ENCODE measurements around the gene CATSPERB.

- TF ChIP-seq ATF2 (CRISPR knock-in tag; IDR thresholded peaks at IDR 0.05) (no peak), POLR2AphosphoS5 (IDR thresholded peaks at IDR 0.05; ENCODE audit: control insufficient read depth, insufficient read depth, low read depth, low read length) (no peak), YY1 (IDR thresholded peaks at IDR 0.05; ENCODE audit: borderline replicate concordance in 1 of 3, control insufficient read depth in 1 of 3, extremely low read depth in 1 of 3, insufficient read depth in 3 of 3, insufficient read length in 1 of 3, insufficient replicate concordance in 2 of 3, low read depth in 1 of 3, low read length in 2 of 3) (no peak), THRA (IDR thresholded peaks at IDR 0.05) (no peak), GATAD2A (IDR thresholded peaks at IDR 0.05) (no peak), HDAC1 (IDR thresholded peaks at IDR 0.05) (no peak), EZH2 (IDR thresholded peaks at IDR 0.05; ENCODE audit: borderline replicate concordance, low read depth, low read length) (no peak), PCBP1 (IDR thresholded peaks at IDR 0.05; ENCODE audit: low read depth, low read length, poor library complexity, severe bottlenecking) (no peak), MCM2 (IDR thresholded peaks at IDR 0.05; ENCODE audit: low read depth) (no peak)
- TF ChIP-seq, protein P1, sequence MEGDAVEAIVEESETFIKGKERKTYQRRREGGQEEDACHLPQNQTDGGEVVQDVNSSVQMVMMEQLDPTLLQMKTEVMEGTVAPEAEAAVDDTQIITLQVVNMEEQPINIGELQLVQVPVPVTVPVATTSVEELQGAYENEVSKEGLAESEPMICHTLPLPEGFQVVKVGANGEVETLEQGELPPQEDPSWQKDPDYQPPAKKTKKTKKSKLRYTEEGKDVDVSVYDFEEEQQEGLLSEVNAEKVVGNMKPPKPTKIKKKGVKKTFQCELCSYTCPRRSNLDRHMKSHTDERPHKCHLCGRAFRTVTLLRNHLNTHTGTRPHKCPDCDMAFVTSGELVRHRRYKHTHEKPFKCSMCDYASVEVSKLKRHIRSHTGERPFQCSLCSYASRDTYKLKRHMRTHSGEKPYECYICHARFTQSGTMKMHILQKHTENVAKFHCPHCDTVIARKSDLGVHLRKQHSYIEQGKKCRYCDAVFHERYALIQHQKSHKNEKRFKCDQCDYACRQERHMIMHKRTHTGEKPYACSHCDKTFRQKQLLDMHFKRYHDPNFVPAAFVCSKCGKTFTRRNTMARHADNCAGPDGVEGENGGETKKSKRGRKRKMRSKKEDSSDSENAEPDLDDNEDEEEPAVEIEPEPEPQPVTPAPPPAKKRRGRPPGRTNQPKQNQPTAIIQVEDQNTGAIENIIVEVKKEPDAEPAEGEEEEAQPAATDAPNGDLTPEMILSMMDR (IDR thresholded peaks at IDR 0.05 in 2 of 3, conservative IDR thresholded peaks at IDR 0.05 in 1 of 3; ENCODE audit: insufficient read depth in 2 of 3, low read depth in 1 of 3, low read length in 3 of 3) = no peak
Observed at GRCh38 chr14:91737619-91738018, 5.7 kb upstream of the CATSPERB start.
